Osteoblast (primary cell): Measurements from ENCODE around the gene CCDC110. TPM values are rescaled to one million over a fixed set of nuclear protein-coding genes. Genes with fewer than 3 reads are reported as not detected.

Experiments used
- DNase-seq: peaks from one replicate; pipeline ENCODE4 v3.0.0; 2011; ENCODE audit warnings: low spot score, mixed read lengths; ENCODE audit not compliant: insufficient read length; ENCODE audit errors: missing footprints
- H2AFZ ChIP-seq: 2 replicates; pipeline ENCODE4 v1.6.0; 2011; ENCODE audit warnings: mild to moderate bottlenecking, low read length
- H3K27ac ChIP-seq: 2 replicates; pipeline ENCODE4 v1.5.1; 2011; ENCODE audit warnings: mild to moderate bottlenecking, low read depth, low read length, moderate library complexity
- H3K27me3 ChIP-seq: 2 replicates; pipeline ENCODE4 v1.6.0; 2012; ENCODE audit warnings: mild to moderate bottlenecking, control low read depth, inconsistent platforms, low read length, moderate library complexity; ENCODE audit not compliant: insufficient read depth
- H3K36me3 ChIP-seq: 2 replicates; pipeline ENCODE4 v1.5.1; 2011; ENCODE audit warnings: mild to moderate bottlenecking, low read length, control low read depth, moderate library complexity; ENCODE audit not compliant: insufficient read depth
- H3K4me1 ChIP-seq: 2 replicates; pipeline ENCODE4 v1.5.1; 2011; ENCODE audit warnings: mild to moderate bottlenecking, low read length, control low read depth, moderate library complexity; ENCODE audit not compliant: insufficient read depth
- H3K4me2 ChIP-seq: 2 replicates; pipeline ENCODE4 v1.6.0; 2011; ENCODE audit warnings: mild to moderate bottlenecking, low read length; ENCODE audit not compliant: insufficient read depth
- H3K4me3 ChIP-seq: fragments of 200-600 bp; sonication (generic); 3 replicates; pipeline ENCODE4 v1.5.1; 2012; ENCODE audit warnings: mild to moderate bottlenecking, low read length, inconsistent platforms; ENCODE audit not compliant: insufficient read depth
- H3K79me2 ChIP-seq: 2 replicates; pipeline ENCODE4 v1.6.0; 2012; ENCODE audit warnings: mild to moderate bottlenecking, low read length, control low read depth, inconsistent platforms; ENCODE audit not compliant: insufficient read depth
- H3K9me3 ChIP-seq: 2 replicates; pipeline ENCODE4 v1.5.1; 2011; ENCODE audit warnings: low read depth, low read length, control low read depth
- H4K20me1 ChIP-seq: 2 replicates; pipeline ENCODE4 v1.6.0; 2012; ENCODE audit warnings: mild to moderate bottlenecking, low read length, control low read depth; ENCODE audit not compliant: insufficient read depth
- total RNA-seq: library from RNA; depleted of rRNA; stranded (reverse); fragments of >200 nt; gene quantifications from 2 replicates; pipeline ENCODE4 v1.2.3, GENCODE V29; 2012
- TF ChIP-seq, protein P1 (sequence below): IDR thresholded peaks from 2 replicates; pipeline ENCODE4 v1.5.1; 2011; ENCODE audit warnings: mild to moderate bottlenecking, low read depth, low read length, moderate library complexity; ENCODE audit errors: extremely low read depth

CCDC110 gene
- total RNA-seq, 1 donor = 2.2 TPM

DNA sequence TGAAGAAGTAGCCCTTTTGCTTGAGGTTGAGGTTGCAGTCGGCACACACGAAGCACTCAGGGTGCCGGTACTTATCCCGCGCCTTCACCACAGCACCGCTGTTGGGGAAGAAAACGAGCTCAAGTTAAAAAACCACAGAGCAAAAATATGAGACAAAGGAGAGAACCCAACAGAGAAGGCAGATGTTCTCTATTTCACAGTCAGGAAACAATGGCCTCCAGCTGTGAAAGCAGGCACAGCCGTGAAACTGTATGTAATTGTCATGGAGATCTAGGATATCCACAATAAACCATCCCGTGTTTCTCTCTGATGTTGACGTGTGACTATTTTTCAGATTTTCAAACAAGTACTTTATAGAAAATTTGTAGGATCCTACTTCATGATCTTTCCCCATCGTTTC lies 30.9 kb upstream of the CCDC110 start:
- no peaks in the 10 kb centered on the region for H3K27me3 ChIP-seq
- no peak overlapping the region for H3K27ac ChIP-seq
- H2AFZ ChIP-seq = no peak overlapping the region
- no peaks in the 10 kb centered on the region for H3K9me3 ChIP-seq
- H3K4me1 ChIP-seq = no peaks in the 10 kb centered on the region
- H4K20me1 ChIP-seq = no peaks in the 10 kb centered on the region
- no peaks in the 10 kb centered on the region for H3K36me3 ChIP-seq
- TF ChIP-seq, protein P1, sequence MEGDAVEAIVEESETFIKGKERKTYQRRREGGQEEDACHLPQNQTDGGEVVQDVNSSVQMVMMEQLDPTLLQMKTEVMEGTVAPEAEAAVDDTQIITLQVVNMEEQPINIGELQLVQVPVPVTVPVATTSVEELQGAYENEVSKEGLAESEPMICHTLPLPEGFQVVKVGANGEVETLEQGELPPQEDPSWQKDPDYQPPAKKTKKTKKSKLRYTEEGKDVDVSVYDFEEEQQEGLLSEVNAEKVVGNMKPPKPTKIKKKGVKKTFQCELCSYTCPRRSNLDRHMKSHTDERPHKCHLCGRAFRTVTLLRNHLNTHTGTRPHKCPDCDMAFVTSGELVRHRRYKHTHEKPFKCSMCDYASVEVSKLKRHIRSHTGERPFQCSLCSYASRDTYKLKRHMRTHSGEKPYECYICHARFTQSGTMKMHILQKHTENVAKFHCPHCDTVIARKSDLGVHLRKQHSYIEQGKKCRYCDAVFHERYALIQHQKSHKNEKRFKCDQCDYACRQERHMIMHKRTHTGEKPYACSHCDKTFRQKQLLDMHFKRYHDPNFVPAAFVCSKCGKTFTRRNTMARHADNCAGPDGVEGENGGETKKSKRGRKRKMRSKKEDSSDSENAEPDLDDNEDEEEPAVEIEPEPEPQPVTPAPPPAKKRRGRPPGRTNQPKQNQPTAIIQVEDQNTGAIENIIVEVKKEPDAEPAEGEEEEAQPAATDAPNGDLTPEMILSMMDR = no peak
- no peaks in the 10 kb centered on the region for H3K79me2 ChIP-seq
- no peak overlapping the region for H3K4me3 ChIP-seq
- DNase-seq = no peak
- no peak overlapping the region for H3K4me2 ChIP-seq

DNA sequence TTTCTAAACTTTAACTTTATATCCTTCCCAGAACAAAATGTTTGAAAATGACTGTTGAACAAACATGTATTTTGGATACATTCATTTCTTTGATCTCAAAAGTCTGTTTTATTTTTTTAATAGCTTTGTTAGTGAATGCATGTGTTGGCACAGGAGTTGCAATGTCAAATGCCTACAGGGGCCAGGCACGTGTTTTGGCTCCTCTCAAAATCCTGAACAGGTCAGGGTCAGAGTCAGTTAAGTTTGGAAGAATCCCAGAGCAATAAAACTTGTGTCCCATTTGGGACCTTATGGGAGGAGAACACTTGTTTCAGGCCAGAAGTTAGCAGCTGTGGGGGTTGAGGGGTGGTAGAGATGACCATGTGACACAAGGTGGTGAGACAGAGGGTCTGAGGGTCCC lies 29.0 kb upstream of the CCDC110 start:
- H3K4me1 ChIP-seq = no peaks in the 10 kb centered on the region
- H3K79me2 ChIP-seq = no peaks in the 10 kb centered on the region
- TF ChIP-seq, protein P1 = no peak
- H3K27ac ChIP-seq = no peak overlapping the region
- no peaks in the 10 kb centered on the region for H4K20me1 ChIP-seq
- no peak for DNase-seq
- H3K4me2 ChIP-seq = no peak overlapping the region
- no peak overlapping the region for H3K4me3 ChIP-seq
- no peaks in the 10 kb centered on the region for H3K36me3 ChIP-seq
- H3K9me3 ChIP-seq = no peaks in the 10 kb centered on the region
- H2AFZ ChIP-seq = no peak overlapping the region
- H3K27me3 ChIP-seq = no peaks in the 10 kb centered on the region

DNA sequence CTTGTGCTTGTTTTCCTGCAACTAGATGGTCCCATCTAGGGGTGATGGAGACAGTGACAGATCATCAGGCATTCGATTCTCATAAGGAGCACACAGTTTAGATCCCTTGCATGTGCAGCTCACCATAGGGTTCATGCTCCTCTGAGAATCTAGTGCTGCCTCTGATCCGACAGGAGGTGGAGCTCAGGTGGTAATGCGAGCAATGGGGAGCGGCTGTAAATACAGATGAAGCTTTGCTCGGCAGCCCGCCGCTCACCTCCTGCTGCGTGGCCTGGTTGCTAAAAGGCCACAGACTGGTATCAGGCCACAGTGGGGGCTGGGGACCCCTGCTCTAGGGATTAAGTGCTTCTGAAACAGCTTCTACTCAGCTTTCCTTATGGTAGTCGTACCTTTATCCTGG lies 28.5 kb upstream of the CCDC110 start:
- Histone ChIP-seq H4K20me1 (no peaks in the 10 kb centered on the region), H2AFZ (no peak overlapping the region), H3K4me2 (no peak overlapping the region), H3K79me2 (no peaks in the 10 kb centered on the region), H3K4me3 (no peak overlapping the region), H3K9me3 (no peaks in the 10 kb centered on the region), H3K36me3 (no peaks in the 10 kb centered on the region), H3K27me3 (no peaks in the 10 kb centered on the region), H3K27ac (no peak overlapping the region), H3K4me1 (no peaks in the 10 kb centered on the region)
- DNase-seq = no peak
- TF ChIP-seq, protein P1 = no peak

DNA sequence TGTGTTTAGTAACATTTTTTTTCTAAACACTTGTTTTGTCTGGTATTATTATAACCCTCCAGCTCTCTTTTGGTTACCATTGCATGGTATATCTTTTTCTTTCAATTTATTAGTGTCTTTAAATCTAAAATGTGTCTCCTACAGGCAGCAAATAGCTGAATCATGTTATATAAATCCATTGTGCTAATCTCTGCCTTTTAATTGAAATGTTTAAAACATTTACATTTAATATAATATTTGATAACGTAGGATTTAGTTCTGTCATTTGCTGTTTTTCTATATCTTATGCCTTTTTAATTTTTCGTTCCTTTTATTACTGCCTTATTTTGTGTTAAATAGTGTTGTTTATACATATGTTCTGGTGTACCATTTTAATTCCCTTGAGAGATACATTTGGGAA lies 17.1 kb upstream of the CCDC110 start:
- Histone ChIP-seq H3K36me3 (no peaks in the 10 kb centered on the region), H3K79me2 (no peaks in the 10 kb centered on the region), H3K4me1 (no peaks in the 10 kb centered on the region), H3K4me2 (no peak overlapping the region), H4K20me1 (no peaks in the 10 kb centered on the region), H2AFZ (no peak overlapping the region), H3K27ac (no peak overlapping the region), H3K4me3 (no peak overlapping the region), H3K27me3 (no peaks in the 10 kb centered on the region), H3K9me3 (no peaks in the 10 kb centered on the region)
- TF ChIP-seq, protein P1 = no peak
- DNase-seq = no peak
